Stomach (tissue), 4 donors: ENCODE results near the gene PRKACB.

ENCODE experiments used
- POLR2A ChIP-seq, 4 donors: fragments of 450-650 bp; IDR thresholded peaks; one replicate each; pipeline ENCODE4 v1.6.1; 2016; ENCODE audit warnings: antibody characterized with exemption in 4 of 4, control low read depth in 2 of 4, mild to moderate bottlenecking in 1 of 4, moderate library complexity in 1 of 4
- TF ChIP-seq, protein P1 (sequence below), 7 experiments: fragments of 450-650 bp in 4 of 7; fragments of 200-600 bp in 3 of 7; sonication (generic) in 3 of 7; IDR thresholded peaks; one replicate each; pipeline ENCODE4 v1.5.1; 2016 to 2019; ENCODE audit warnings: antibody characterized with exemption in 7 of 7, control low read depth in 2 of 7, mild to moderate bottlenecking in 1 of 7

DNA sequence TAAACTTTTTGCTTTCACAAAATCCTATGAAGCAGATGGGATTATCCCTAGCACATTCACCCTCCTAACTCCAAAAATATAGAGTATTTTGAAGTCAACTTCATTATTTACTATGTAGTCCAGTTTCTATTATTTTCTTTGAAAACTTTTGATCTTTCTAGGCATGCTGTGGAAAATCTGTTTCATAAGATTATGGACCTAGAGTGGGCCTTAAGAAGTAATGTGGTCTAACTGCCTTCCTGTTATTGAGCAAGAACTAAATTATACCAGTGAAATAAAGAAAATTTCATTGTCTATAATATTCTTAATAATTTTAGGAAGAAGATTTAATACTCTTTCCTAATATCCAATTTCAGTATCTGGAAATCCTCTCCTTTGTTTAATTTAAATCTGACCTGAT is 58.1 kb downstream of the PRKACB start:
- TF ChIP-seq, protein P1, sequence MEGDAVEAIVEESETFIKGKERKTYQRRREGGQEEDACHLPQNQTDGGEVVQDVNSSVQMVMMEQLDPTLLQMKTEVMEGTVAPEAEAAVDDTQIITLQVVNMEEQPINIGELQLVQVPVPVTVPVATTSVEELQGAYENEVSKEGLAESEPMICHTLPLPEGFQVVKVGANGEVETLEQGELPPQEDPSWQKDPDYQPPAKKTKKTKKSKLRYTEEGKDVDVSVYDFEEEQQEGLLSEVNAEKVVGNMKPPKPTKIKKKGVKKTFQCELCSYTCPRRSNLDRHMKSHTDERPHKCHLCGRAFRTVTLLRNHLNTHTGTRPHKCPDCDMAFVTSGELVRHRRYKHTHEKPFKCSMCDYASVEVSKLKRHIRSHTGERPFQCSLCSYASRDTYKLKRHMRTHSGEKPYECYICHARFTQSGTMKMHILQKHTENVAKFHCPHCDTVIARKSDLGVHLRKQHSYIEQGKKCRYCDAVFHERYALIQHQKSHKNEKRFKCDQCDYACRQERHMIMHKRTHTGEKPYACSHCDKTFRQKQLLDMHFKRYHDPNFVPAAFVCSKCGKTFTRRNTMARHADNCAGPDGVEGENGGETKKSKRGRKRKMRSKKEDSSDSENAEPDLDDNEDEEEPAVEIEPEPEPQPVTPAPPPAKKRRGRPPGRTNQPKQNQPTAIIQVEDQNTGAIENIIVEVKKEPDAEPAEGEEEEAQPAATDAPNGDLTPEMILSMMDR (IDR thresholded peaks at IDR 0.05), result no peak
- TF ChIP-seq POLR2A (IDR thresholded peaks at IDR 0.05), result no peak
